ENCODE data around the gene PTPRCAP. TPM values are rescaled to one million over a fixed set of nuclear protein-coding genes. Genes with fewer than 3 reads are reported as not detected.
A peak's percentile ranks its signal among the peaks of the same experiment; 100 is the strongest.

Gene PTPRCAP
- total and polyA plus RNA-seq, 2 experiments from 2014 or later, result 3.3 to 3.5 TPM

- TF ChIP-seq, protein P1, sequence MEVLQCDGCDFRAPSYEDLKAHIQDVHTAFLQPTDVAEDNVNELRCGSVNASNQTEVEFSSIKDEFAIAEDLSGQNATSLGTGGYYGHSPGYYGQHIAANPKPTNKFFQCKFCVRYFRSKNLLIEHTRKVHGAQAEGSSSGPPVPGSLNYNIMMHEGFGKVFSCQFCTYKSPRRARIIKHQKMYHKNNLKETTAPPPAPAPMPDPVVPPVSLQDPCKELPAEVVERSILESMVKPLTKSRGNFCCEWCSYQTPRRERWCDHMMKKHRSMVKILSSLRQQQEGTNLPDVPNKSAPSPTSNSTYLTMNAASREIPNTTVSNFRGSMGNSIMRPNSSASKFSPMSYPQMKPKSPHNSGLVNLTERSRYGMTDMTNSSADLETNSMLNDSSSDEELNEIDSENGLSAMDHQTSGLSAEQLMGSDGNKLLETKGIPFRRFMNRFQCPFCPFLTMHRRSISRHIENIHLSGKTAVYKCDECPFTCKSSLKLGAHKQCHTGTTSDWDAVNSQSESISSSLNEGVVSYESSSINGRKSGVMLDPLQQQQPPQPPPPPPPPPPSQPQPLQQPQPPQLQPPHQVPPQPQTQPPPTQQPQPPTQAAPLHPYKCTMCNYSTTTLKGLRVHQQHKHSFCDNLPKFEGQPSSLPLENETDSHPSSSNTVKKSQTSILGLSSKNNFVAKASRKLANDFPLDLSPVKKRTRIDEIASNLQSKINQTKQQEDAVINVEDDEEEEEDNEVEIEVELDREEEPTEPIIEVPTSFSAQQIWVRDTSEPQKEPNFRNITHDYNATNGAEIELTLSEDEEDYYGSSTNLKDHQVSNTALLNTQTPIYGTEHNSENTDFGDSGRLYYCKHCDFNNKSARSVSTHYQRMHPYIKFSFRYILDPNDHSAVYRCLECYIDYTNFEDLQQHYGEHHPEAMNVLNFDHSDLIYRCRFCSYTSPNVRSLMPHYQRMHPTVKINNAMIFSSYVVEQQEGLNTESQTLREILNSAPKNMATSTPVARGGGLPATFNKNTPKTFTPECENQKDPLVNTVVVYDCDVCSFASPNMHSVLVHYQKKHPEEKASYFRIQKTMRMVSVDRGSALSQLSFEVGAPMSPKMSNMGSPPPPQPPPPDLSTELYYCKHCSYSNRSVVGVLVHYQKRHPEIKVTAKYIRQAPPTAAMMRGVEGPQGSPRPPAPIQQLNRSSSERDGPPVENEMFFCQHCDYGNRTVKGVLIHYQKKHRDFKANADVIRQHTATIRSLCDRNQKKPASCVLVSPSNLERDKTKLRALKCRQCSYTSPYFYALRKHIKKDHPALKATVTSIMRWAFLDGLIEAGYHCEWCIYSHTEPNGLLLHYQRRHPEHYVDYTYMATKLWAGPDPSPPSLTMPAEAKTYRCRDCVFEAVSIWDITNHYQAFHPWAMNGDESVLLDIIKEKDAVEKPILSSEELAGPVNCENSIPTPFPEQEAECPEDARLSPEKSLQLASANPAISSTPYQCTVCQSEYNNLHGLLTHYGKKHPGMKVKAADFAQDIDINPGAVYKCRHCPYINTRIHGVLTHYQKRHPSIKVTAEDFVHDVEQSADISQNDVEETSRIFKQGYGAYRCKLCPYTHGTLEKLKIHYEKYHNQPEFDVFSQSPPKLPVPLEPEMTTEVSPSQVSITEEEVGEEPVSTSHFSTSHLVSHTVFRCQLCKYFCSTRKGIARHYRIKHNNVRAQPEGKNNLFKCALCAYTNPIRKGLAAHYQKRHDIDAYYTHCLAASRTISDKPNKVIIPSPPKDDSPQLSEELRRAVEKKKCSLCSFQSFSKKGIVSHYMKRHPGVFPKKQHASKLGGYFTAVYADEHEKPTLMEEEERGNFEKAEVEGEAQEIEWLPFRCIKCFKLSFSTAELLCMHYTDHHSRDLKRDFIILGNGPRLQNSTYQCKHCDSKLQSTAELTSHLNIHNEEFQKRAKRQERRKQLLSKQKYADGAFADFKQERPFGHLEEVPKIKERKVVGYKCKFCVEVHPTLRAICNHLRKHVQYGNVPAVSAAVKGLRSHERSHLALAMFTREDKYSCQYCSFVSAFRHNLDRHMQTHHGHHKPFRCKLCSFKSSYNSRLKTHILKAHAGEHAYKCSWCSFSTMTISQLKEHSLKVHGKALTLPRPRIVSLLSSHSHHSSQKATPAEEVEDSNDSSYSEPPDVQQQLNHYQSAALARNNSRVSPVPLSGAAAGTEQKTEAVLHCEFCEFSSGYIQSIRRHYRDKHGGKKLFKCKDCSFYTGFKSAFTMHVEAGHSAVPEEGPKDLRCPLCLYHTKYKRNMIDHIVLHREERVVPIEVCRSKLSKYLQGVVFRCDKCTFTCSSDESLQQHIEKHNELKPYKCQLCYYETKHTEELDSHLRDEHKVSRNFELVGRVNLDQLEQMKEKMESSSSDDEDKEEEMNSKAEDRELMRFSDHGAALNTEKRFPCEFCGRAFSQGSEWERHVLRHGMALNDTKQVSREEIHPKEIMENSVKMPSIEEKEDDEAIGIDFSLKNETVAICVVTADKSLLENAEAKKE (CRISPR knock-in tag; IDR thresholded peaks at IDR 0.05), result no peak
- TF ChIP-seq STAT1 (IDR thresholded peaks at IDR 0.05; ENCODE audit: unreplicated experiment) (no peak), NANOG (IDR thresholded peaks at IDR 0.05; ENCODE audit: borderline replicate concordance) (no peak)
Measured at GRCh38 chr11:67429038-67429668, 8.3 kb downstream of the PTPRCAP start (continued).

- Histone ChIP-seq H3K4me2 (peak within 1 kb of the TSS; percentile 98), H4K20me1 (replicated peaks; ENCODE audit: insufficient read depth) (no peaks in the 10 kb centered on the region), H3K4me1 (ENCODE audit: insufficient read depth) (peaks cover 6% of the 10 kb centered on the region; the same call in 1 of the 2 replicates), H3K27ac (ENCODE audit: low read depth) (peak within 1 kb of the TSS; percentile 75), H3K36me3 (ENCODE audit: insufficient read depth) (no peaks in the 10 kb centered on the region), H3K4me3 (peak within 1 kb of the TSS; percentile 99), H3K9me2 (ENCODE audit: insufficient read depth) (no peaks in the 10 kb centered on the region), H2AFZ (peak within 1 kb of the TSS; percentile 91), H3F3A (replicated peaks; ENCODE audit: low read depth) (peaks cover 13% of the 10 kb centered on the region; the same call in 1 of the 2 replicates), H3K27me3 (ENCODE audit: insufficient read depth) (no peaks in the 10 kb centered on the region), H3K79me2 (replicated peaks; ENCODE audit: insufficient read depth) (peaks cover 11% of the 10 kb centered on the region)
- DNase-seq (ENCODE audit: low spot score), result peak; percentile 99
- Mint-ChIP-seq H3K36me3 (ENCODE audit: low read depth) (peaks cover 16% of the 10 kb centered on the region), H3K27ac (peak within 1 kb of the TSS; percentile 93), H3K4me1 (peaks cover 3% of the 10 kb centered on the region), H3K9me3 (no peaks in the 10 kb centered on the region; the same call in 1 of the 3 replicates), H3K27me3 (ENCODE audit: insufficient read depth, low read depth, poor library complexity) (peaks cover 18% of the 10 kb centered on the region), H3K4me3 (peak within 1 kb of the TSS; percentile 92)
- ATAC-seq, result peak; percentile 91
- TF ChIP-seq, protein P1 (CRISPR knock-in tag; IDR thresholded peaks at IDR 0.05), result no peak
- TF ChIP-seq ZNF331 (CRISPR knock-in tag; IDR thresholded peaks at IDR 0.05; ENCODE audit: low read depth) (no peak), STAT1 (IDR thresholded peaks at IDR 0.05; ENCODE audit: unreplicated experiment) (no peak), EZH2 (IDR thresholded peaks at IDR 0.05; ENCODE audit: low read depth, unreplicated experiment) (no peak), EZH2phosphoT487 (IDR thresholded peaks at IDR 0.05; ENCODE audit: unreplicated experiment) (no peak), NANOG (IDR thresholded peaks at IDR 0.05; ENCODE audit: borderline replicate concordance) (no peak)
Measured at GRCh38 chr11:67428052-67429001, 9.2 kb downstream of the PTPRCAP start, which contains the start of gene RPS6KB2. TSS of gene RPS6KB2 (plus strand) at chr11:67428494. CDS start at chr11:67428546, 52 bp downstream.
